ENCODE measurements around the gene TGFBR2. TPM values are rescaled to one million over a fixed set of nuclear protein-coding genes. Genes with fewer than 3 reads are reported as not detected.

Gene TGFBR2
- total RNA-seq, 2 donors from 2014 or later: 91.8 to 143 TPM

- Histone ChIP-seq H3K36me3 (replicated peaks in 1 of 2; ENCODE audit: insufficient read depth in 1 of 2, low read depth in 2 of 2) (peaks cover 0 to 7% of the 10 kb centered on the region in 2 donors), H3K27ac (no peak overlapping the region), H3K9me3 (no peaks in the 10 kb centered on the region), H3K4me1 (peaks cover 11% of the 10 kb centered on the region), H3K27me3 (no peaks in the 10 kb centered on the region), H3K4me3 (no peak overlapping the region)
- TF ChIP-seq, protein P1, sequence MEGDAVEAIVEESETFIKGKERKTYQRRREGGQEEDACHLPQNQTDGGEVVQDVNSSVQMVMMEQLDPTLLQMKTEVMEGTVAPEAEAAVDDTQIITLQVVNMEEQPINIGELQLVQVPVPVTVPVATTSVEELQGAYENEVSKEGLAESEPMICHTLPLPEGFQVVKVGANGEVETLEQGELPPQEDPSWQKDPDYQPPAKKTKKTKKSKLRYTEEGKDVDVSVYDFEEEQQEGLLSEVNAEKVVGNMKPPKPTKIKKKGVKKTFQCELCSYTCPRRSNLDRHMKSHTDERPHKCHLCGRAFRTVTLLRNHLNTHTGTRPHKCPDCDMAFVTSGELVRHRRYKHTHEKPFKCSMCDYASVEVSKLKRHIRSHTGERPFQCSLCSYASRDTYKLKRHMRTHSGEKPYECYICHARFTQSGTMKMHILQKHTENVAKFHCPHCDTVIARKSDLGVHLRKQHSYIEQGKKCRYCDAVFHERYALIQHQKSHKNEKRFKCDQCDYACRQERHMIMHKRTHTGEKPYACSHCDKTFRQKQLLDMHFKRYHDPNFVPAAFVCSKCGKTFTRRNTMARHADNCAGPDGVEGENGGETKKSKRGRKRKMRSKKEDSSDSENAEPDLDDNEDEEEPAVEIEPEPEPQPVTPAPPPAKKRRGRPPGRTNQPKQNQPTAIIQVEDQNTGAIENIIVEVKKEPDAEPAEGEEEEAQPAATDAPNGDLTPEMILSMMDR (IDR thresholded peaks at IDR 0.05): no peak
- TF ChIP-seq POLR2A (IDR thresholded peaks at IDR 0.05): no peak
- 85 to 88% methylated on average over 4 of the region's 4 CpGs for WGBS, 2 donors
- DNase-seq: no peak
- no peak for ATAC-seq
- intact Hi-C loops (cut with DNase I): no loop called here
Observed at GRCh38 chr3:30663533-30664241, 57.3 kb downstream of the TGFBR2 start.

GRCh38 chr3:30664459-30664858 lies 58.1 kb downstream of the TGFBR2 start:
- Histone ChIP-seq H3K27me3 (no peaks in the 10 kb centered on the region), H3K36me3 (replicated peaks in 1 of 2; ENCODE audit: insufficient read depth in 1 of 2, low read depth in 2 of 2) (peaks cover 0 to 7% of the 10 kb centered on the region in 2 donors), H3K4me1 (peaks cover 3% of the 10 kb centered on the region), H3K27ac (no peak overlapping the region), H3K9me3 (no peaks in the 10 kb centered on the region), H3K4me3 (no peak overlapping the region)
- TF ChIP-seq POLR2A (IDR thresholded peaks at IDR 0.05): no peak
- TF ChIP-seq, protein P1 (IDR thresholded peaks at IDR 0.05): no peak
- ATAC-seq (no peak), DNase-seq (no peak)
- intact Hi-C loops (cut with DNase I): no loop called here
- WGBS, 2 donors: 78 to 83% methylated on average over 8 of the region's 8 CpGs

- Histone ChIP-seq H3K4me1 (no peaks in the 10 kb centered on the region), H3K27me3 (no peaks in the 10 kb centered on the region), H3K9me3 (no peaks in the 10 kb centered on the region), H3K4me3 (no peak overlapping the region), H3K36me3 (replicated peaks in 1 of 2; ENCODE audit: insufficient read depth in 1 of 2, low read depth in 2 of 2) (peaks cover 0 to 7% of the 10 kb centered on the region in 2 donors), H3K27ac (no peak overlapping the region)
- 67 to 88% methylated on average over 6 of the region's 6 CpGs for WGBS, 2 donors
- DNase-seq: no peak
- no peak for TF ChIP-seq POLR2A (IDR thresholded peaks at IDR 0.05)
- TF ChIP-seq, protein P1 (IDR thresholded peaks at IDR 0.05): no peak
- ATAC-seq: no peak
- intact Hi-C loops (cut with DNase I): no loop called here
Observed at GRCh38 chr3:30664884-30665283, 58.5 kb downstream of the TGFBR2 start.

DNA sequence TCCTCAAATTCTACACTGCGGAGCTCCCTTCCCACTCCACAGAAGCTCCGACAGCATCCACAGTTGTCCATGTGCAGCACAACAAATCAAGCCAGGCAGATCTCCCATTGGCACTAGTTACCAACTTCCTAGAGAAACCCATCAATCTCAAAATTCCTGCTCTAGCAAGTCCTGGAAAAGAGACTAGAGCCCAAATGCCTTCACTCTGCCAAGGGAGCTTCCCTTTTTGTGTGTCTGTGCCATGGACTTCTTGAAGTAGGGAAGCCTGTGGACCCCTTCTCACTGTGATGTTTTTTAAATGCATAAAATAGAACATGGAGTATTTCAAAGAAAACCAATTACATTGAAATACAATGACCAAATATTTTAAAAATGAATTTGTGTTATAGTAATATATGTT lies 59.1 kb downstream of the TGFBR2 start:
- intact Hi-C loops (cut with DNase I): no loop called here
- DNase-seq (no peak), ATAC-seq (no peak)
- TF ChIP-seq, protein P1 (IDR thresholded peaks at IDR 0.05): no peak
- TF ChIP-seq POLR2A (IDR thresholded peaks at IDR 0.05): no peak
- Histone ChIP-seq H3K36me3 (replicated peaks in 1 of 2; ENCODE audit: insufficient read depth in 1 of 2, low read depth in 2 of 2) (peaks cover 0 to 7% of the 10 kb centered on the region in 2 donors), H3K27me3 (no peaks in the 10 kb centered on the region), H3K4me3 (no peak overlapping the region), H3K4me1 (no peaks in the 10 kb centered on the region), H3K27ac (no peak overlapping the region), H3K9me3 (no peaks in the 10 kb centered on the region)
- 92 to 100% methylated on average over 2 of the region's 2 CpGs for WGBS, 2 donors
